ENCODE measurements around the gene HSD3B7.
"Not testable (repeated sequence)": the region's sequence is repeated elsewhere in the genome, so short reads cannot be mapped to it uniquely, and the experiment has no call there.

The HSD3B7 gene

GRCh38 chr16:31002250-31002700 is 17.3 kb downstream of the HSD3B7 start:
- no peak for DNase-seq

- no peak for DNase-seq
Measured at GRCh38 chr16:31002862-31003341, 17.9 kb downstream of the HSD3B7 start.

- no peak for DNase-seq
Measured at GRCh38 chr16:31003744-31004143, 18.7 kb downstream of the HSD3B7 start.

GRCh38 chr16:31004658-31005057 is 19.7 kb downstream of the HSD3B7 start:
- no peak for DNase-seq

GRCh38 chr16:31005350-31006085 is 20.5 kb downstream of the HSD3B7 start:
- DNase-seq, result no peak

- DNase-seq, result no peak
Measured at GRCh38 chr16:31006086-31006385, 21.0 kb downstream of the HSD3B7 start.

- DNase-seq, result no peak
Measured at GRCh38 chr16:31006589-31006988, 21.6 kb downstream of the HSD3B7 start.

- DNase-seq, result no peak
Measured at GRCh38 chr16:31007684-31008083, 22.7 kb downstream of the HSD3B7 start.

- no peak for DNase-seq
Measured at GRCh38 chr16:31008149-31008548, 23.1 kb downstream of the HSD3B7 start.

GRCh38 chr16:31008551-31008950 is 23.5 kb downstream of the HSD3B7 start:
- DNase-seq, result no peak

- no peak for DNase-seq
Measured at GRCh38 chr16:31009120-31009519, 24.1 kb downstream of the HSD3B7 start.

GRCh38 chr16:31009894-31010584 is 25.0 kb downstream of the HSD3B7 start:
- DNase-seq, result no peak

- no peak for DNase-seq
Measured at GRCh38 chr16:31010585-31011325, 25.7 kb downstream of the HSD3B7 start, which contains the start of gene STX1B. Gene STX1B, minus strand, starts transcription at chr16:31010638. Its CDS starts 242 bp downstream, at chr16:31010396.

GRCh38 chr16:31011815-31012214 is 26.8 kb downstream of the HSD3B7 start:
- not testable (repeated sequence) for DNase-seq

- DNase-seq, result not testable (repeated sequence)
Measured at GRCh38 chr16:31013292-31013691, 28.3 kb downstream of the HSD3B7 start.

- DNase-seq, result no peak
Measured at GRCh38 chr16:31016018-31016417, 31.0 kb downstream of the HSD3B7 start.

- DNase-seq, result not testable (repeated sequence)
Measured at GRCh38 chr16:31017756-31018155, 32.7 kb downstream of the HSD3B7 start.

GRCh38 chr16:31020536-31020935 is 35.5 kb downstream of the HSD3B7 start:
- no peak for DNase-seq

- DNase-seq, result no peak
Measured at GRCh38 chr16:31022544-31023251, 37.7 kb downstream of the HSD3B7 start.

GRCh38 chr16:31023252-31023602 is 38.2 kb downstream of the HSD3B7 start:
- no peak for DNase-seq

- DNase-seq, result no peak
Measured at GRCh38 chr16:31023627-31024226, 38.7 kb downstream of the HSD3B7 start.

- no peak for DNase-seq
Measured at GRCh38 chr16:31025339-31025738, 40.3 kb downstream of the HSD3B7 start.

GRCh38 chr16:31029272-31029671 is 44.3 kb downstream of the HSD3B7 start:
- DNase-seq, result no peak
